HG03342 (cell line): ENCODE results near the gene UBE3B.

Experiments used
- ATAC-seq: cut with Tn5 transposase; IDR thresholded peaks from one replicate; pipeline ENCODE4 v1.9.1; 2021; ENCODE audit warnings: mild to moderate bottlenecking, moderate library complexity; ENCODE audit not compliant: unreplicated experiment

UBE3B gene

GRCh38 chr12:109449845-109450532 is 27.4 kb upstream of the UBE3B start:
- no peak for ATAC-seq

- no peak for ATAC-seq
These were observed 26.5 kb upstream of the UBE3B start for GRCh38 chr12:109450980-109451379.

- ATAC-seq = no peak
These were observed 26.0 kb upstream of the UBE3B start for GRCh38 chr12:109451400-109451799.

- no peak for ATAC-seq
These were observed 24.9 kb upstream of the UBE3B start for GRCh38 chr12:109452489-109452888.

- no peak for ATAC-seq
These were observed 21.7 kb upstream of the UBE3B start for GRCh38 chr12:109455706-109456105.

- ATAC-seq = no peak
These were observed 19.3 kb upstream of the UBE3B start for GRCh38 chr12:109458086-109458485.

GRCh38 chr12:109458771-109459208 is 18.6 kb upstream of the UBE3B start:
- ATAC-seq = no peak

GRCh38 chr12:109459247-109459646 is 18.2 kb upstream of the UBE3B start:
- ATAC-seq = no peak

GRCh38 chr12:109460538-109460937 is 16.9 kb upstream of the UBE3B start:
- no peak for ATAC-seq

GRCh38 chr12:109461049-109461845 is 16.2 kb upstream of the UBE3B start:
- no peak for ATAC-seq

- no peak for ATAC-seq
These were observed 15.3 kb upstream of the UBE3B start for GRCh38 chr12:109461846-109462756.

GRCh38 chr12:109462868-109463692 is 14.4 kb upstream of the UBE3B start:
- no peak for ATAC-seq

GRCh38 chr12:109463756-109464155 is 13.7 kb upstream of the UBE3B start:
- no peak for ATAC-seq

- ATAC-seq = no peak
These were observed 12.6 kb upstream of the UBE3B start for GRCh38 chr12:109464642-109465351.

GRCh38 chr12:109466305-109466704 is 11.1 kb upstream of the UBE3B start:
- no peak for ATAC-seq

- ATAC-seq = no peak
These were observed 10.6 kb upstream of the UBE3B start for GRCh38 chr12:109466821-109467220.

GRCh38 chr12:109467978-109468676 is 9.3 kb upstream of the UBE3B start:
- ATAC-seq = no peak

- ATAC-seq = no peak
These were observed 7.9 kb upstream of the UBE3B start for GRCh38 chr12:109469517-109469916.

- no peak for ATAC-seq
These were observed 4.4 kb upstream of the UBE3B start for GRCh38 chr12:109473006-109473405.
